SU-DHL-6 (cell line): ENCODE measurements around the gene COBL.

Source experiments
- H2AFZ ChIP-seq: fragments of 200-600 bp; sonication (generic); 2 replicates; pipeline ENCODE4 v1.6.1; 2014; ENCODE audit warnings: low read depth, mild to moderate bottlenecking, moderate library complexity, mixed read lengths, antibody characterized with exemption, low read length; ENCODE audit not compliant: severe bottlenecking
- H3F3A ChIP-seq: fragments of 200-600 bp; shearing (Covaris generic); 2 replicates; pipeline ENCODE4 v1.6.0; 2016; ENCODE audit warnings: antibody characterized with exemption, mild to moderate bottlenecking; ENCODE audit not compliant: insufficient read depth
- H3K27ac ChIP-seq: fragments of 200-600 bp; sonication (generic); 2 replicates; pipeline ENCODE4 v1.5.1; 2016; ENCODE audit warnings: low read depth, mild to moderate bottlenecking, low read length, moderate library complexity, mixed read lengths
- H3K27me3 ChIP-seq: fragments of 200-600 bp; sonication (generic), shearing (Covaris generic); 2 replicates; pipeline ENCODE4 v1.6.0; 2014; ENCODE audit warnings: mild to moderate bottlenecking, low read length
- H3K36me3 ChIP-seq: fragments of 200-600 bp; sonication (generic); 2 replicates; pipeline ENCODE4 v1.6.1; 2014; ENCODE audit warnings: mild to moderate bottlenecking, low read length, mixed read lengths
- H3K4me2 ChIP-seq: fragments of 300-600, 200-600 bp; shearing (Covaris generic), sonication (generic); 2 replicates; pipeline ENCODE4 v1.6.0; 2014; ENCODE audit warnings: low read length, low read depth, mild to moderate bottlenecking; ENCODE audit not compliant: poor library complexity, severe bottlenecking
- H3K4me3 ChIP-seq: fragments of 200-600 bp; sonication (generic); 2 replicates; pipeline ENCODE4 v1.5.1; 2014; ENCODE audit warnings: antibody characterized with exemption, low read length, mild to moderate bottlenecking, mixed read lengths; ENCODE audit not compliant: insufficient read depth, poor library complexity, severe bottlenecking
- H3K79me2 ChIP-seq: fragments of 200-600 bp; sonication (generic); 2 replicates; pipeline ENCODE4 v1.6.1; 2014; ENCODE audit warnings: mild to moderate bottlenecking, low read length, moderate library complexity; ENCODE audit not compliant: insufficient read depth
- H3K9ac ChIP-seq: fragments of 200-600 bp; sonication (generic); 2 replicates; pipeline ENCODE4 v1.7.0; 2014; ENCODE audit warnings: mild to moderate bottlenecking, low read length
- H3K9me2 ChIP-seq: fragments of 200-600 bp; sonication (generic); replicated peaks from 2 replicates; pipeline ENCODE4 v1.6.1; 2014; ENCODE audit warnings: low read length; ENCODE audit not compliant: insufficient read depth
- H3K9me3 ChIP-seq: fragments of 200-600 bp; sonication (generic); 2 replicates; pipeline ENCODE4 v1.6.1; 2014; ENCODE audit warnings: low read length, mixed read lengths; ENCODE audit not compliant: insufficient read depth
- H4K20me1 ChIP-seq: fragments of 200-600 bp; sonication (generic); 2 replicates; pipeline ENCODE4 v1.6.1; 2014; ENCODE audit warnings: low read depth, mild to moderate bottlenecking, antibody characterized with exemption, low read length, moderate library complexity, mixed read lengths
- EZH2phosphoT487 ChIP-seq: fragments of 200-600 bp; sonication (generic), shearing (Covaris generic); conservative IDR thresholded peaks from 2 replicates; pipeline ENCODE4 v1.6.1; 2018; ENCODE audit warnings: mild to moderate bottlenecking, antibody characterized with exemption, low read length, moderate library complexity, mixed read lengths
- TF ChIP-seq, protein P1 (sequence below): fragments of 200-600 bp; sonication (generic); IDR thresholded peaks from one replicate; pipeline ENCODE4 v1.5.1; 2017; ENCODE audit warnings: antibody characterized with exemption, mild to moderate bottlenecking, low read length, moderate library complexity; ENCODE audit not compliant: insufficient read depth, poor library complexity, severe bottlenecking

Gene COBL

DNA sequence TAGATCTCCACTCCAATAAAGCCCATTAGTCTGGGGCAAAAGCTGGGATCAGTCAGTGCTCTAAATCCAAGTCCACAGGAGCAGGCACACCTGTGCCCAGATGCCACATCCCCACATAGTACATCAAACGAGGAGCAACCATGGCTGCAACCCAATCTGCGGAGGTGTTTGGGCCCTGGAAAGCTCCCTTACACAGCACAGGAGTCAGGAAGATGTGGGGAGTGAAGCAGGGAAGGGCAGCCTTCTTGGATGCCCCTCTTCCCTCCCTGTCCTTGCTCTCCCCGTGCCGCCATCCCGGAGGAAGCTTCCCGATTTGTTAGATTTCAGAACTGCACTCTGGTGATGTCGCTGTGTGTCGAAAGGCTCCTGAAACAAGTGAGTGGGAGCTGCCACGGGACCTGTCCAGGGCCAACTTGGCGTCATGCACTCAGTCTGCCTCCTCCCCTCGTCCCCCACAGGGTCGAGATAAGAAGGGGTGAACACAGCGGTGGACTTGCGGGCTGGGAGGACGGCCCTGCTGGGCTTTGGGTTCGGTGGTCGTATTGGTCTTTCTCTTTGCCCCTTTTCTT lies 303.3 kb downstream of the COBL start:
- no peaks in the 10 kb centered on the region for H3K27me3 ChIP-seq
- H2AFZ ChIP-seq = no peak overlapping the region
- H3K27ac ChIP-seq = no peak overlapping the region
- H3K9me3 ChIP-seq = no peaks in the 10 kb centered on the region
- no peaks in the 10 kb centered on the region for H3K9me2 ChIP-seq
- no peaks in the 10 kb centered on the region for H3F3A ChIP-seq
- H3K4me2 ChIP-seq = no peak overlapping the region
- H3K36me3 ChIP-seq = no peaks in the 10 kb centered on the region
- no peaks in the 10 kb centered on the region for H4K20me1 ChIP-seq
- no peaks in the 10 kb centered on the region for H3K79me2 ChIP-seq
- no peak overlapping the region for H3K9ac ChIP-seq
- no peak for TF ChIP-seq EZH2phosphoT487
- TF ChIP-seq, protein P1, sequence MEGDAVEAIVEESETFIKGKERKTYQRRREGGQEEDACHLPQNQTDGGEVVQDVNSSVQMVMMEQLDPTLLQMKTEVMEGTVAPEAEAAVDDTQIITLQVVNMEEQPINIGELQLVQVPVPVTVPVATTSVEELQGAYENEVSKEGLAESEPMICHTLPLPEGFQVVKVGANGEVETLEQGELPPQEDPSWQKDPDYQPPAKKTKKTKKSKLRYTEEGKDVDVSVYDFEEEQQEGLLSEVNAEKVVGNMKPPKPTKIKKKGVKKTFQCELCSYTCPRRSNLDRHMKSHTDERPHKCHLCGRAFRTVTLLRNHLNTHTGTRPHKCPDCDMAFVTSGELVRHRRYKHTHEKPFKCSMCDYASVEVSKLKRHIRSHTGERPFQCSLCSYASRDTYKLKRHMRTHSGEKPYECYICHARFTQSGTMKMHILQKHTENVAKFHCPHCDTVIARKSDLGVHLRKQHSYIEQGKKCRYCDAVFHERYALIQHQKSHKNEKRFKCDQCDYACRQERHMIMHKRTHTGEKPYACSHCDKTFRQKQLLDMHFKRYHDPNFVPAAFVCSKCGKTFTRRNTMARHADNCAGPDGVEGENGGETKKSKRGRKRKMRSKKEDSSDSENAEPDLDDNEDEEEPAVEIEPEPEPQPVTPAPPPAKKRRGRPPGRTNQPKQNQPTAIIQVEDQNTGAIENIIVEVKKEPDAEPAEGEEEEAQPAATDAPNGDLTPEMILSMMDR = no peak
- H3K4me3 ChIP-seq = no peak overlapping the region

DNA sequence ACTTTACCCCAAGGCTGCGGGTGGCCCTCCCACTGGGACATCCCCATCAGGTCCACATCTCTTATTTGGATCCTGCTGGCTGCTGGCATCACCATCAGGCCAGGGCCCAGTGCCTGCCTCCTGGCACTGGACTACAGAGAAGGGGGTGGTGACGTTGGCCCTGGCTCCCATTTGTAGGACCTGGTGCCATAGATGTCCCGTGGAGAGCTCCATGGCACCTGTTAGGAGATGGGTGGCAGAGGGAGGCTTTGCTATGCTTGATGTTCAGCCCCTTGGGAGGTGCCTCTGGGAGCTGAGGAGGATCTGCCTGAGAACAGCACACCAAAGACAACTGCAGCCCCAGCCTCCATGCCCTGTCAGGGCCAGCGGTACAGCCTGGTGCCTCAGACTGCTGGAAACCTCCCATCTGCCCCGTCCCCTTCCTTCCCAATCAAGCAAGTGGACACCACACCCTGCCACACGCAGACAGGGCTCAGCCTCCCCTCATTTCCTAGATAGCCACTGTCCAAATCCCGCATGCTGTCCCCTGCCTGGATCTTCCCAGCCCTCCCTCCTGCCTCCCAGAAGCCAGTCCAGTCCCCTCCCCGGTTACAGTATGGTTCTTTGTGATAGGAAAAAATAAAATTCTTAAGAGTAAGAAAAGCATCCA lies 303.9 kb downstream of the COBL start:
- no peaks in the 10 kb centered on the region for H3K9me2 ChIP-seq
- H4K20me1 ChIP-seq = no peaks in the 10 kb centered on the region
- H3K79me2 ChIP-seq = no peaks in the 10 kb centered on the region
- H3K36me3 ChIP-seq = no peaks in the 10 kb centered on the region
- no peak overlapping the region for H3K4me2 ChIP-seq
- H3K9me3 ChIP-seq = no peaks in the 10 kb centered on the region
- H3F3A ChIP-seq = no peaks in the 10 kb centered on the region
- H3K4me3 ChIP-seq = no peak overlapping the region
- no peaks in the 10 kb centered on the region for H3K27me3 ChIP-seq
- TF ChIP-seq, protein P1 = no peak
- no peak for TF ChIP-seq EZH2phosphoT487
- H3K27ac ChIP-seq = no peak overlapping the region
- H3K9ac ChIP-seq = no peak overlapping the region
- H2AFZ ChIP-seq = no peak overlapping the region

DNA sequence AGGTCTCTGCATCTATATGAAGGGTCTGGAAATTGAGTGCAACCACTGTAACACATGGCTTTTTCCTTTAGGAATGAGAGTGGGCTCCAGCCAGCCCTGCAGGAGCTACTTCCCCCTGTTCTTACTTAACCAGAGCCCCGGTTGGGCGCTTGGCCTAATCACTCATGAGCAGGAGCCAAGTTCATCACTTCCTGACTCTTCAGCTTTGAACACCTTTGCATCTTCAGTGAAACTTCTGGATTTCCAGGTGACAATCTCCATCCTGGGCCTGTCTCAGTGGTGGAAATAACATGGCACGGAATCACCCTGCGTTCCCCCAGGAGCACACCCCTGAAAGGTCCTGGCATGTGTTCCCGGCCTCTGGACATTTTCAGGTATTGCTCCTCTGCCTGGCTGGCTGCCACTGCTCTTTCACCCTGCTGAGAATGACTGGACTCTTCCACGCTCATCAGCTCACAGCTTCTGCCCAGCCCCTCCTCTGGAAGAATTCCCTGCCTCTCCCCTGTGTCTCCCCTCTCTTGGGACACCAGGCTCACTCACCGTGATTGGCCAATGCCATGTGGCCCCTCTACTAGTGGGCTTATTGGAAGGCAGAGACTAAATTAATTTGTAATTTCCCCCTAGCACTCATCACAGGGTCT lies 304.8 kb downstream of the COBL start:
- no peak for TF ChIP-seq EZH2phosphoT487
- TF ChIP-seq, protein P1 = no peak
- Histone ChIP-seq H3K27ac (no peak overlapping the region), H3F3A (no peaks in the 10 kb centered on the region), H2AFZ (no peak overlapping the region), H3K9me2 (no peaks in the 10 kb centered on the region), H3K79me2 (no peaks in the 10 kb centered on the region), H4K20me1 (no peaks in the 10 kb centered on the region), H3K9me3 (no peaks in the 10 kb centered on the region), H3K9ac (no peak overlapping the region), H3K4me2 (no peak overlapping the region), H3K36me3 (no peaks in the 10 kb centered on the region), H3K4me3 (no peak overlapping the region), H3K27me3 (no peaks in the 10 kb centered on the region)
